Mesothelial cell of epicardium (in vitro differentiated cells): ENCODE results near the gene CTNNA1. TPM values are rescaled to one million over a fixed set of nuclear protein-coding genes. Genes with fewer than 3 reads are reported as not detected.
A peak's percentile ranks its signal among the peaks of the same experiment; 100 is the strongest.
"Not testable (repeated sequence)": the region's sequence is repeated elsewhere in the genome, so short reads cannot be mapped to it uniquely, and the experiment has no call there.

Experiments
- DNase-seq, 2 experiments: peaks; one replicate each; pipeline ENCODE4 v3.0.0; 2021; ENCODE audit warnings: low spot score in 2 of 2; ENCODE audit not compliant: unreplicated experiment in 2 of 2
- H3K27ac Mint-ChIP-seq: 2 replicates; pipeline ENCODE4 v1.8.0; 2021; ENCODE audit warnings: mixed read lengths
- H3K27me3 Mint-ChIP-seq: 2 replicates; pipeline ENCODE4 v1.8.0; 2021; ENCODE audit warnings: low read depth, mixed read lengths
- H3K36me3 Mint-ChIP-seq: 2 replicates; pipeline ENCODE4 v1.8.0; 2021; ENCODE audit warnings: mixed read lengths
- H3K4me1 Mint-ChIP-seq: 2 replicates; pipeline ENCODE4 v1.8.0; 2021; ENCODE audit warnings: mixed read lengths
- H3K4me3 Mint-ChIP-seq: 2 replicates; pipeline ENCODE4 v1.8.0; 2021; ENCODE audit warnings: mild to moderate bottlenecking, moderate library complexity, mixed read lengths
- H3K9me3 Mint-ChIP-seq: 2 replicates; pipeline ENCODE4 v1.8.0; 2021; ENCODE audit warnings: mixed read lengths
- CTCF ChIP-seq: fragments of 200-600 bp; sonication (generic); IDR thresholded peaks from one replicate; pipeline ENCODE4 v1.5.0; 2021; ENCODE audit warnings: antibody characterized with exemption; ENCODE audit not compliant: unreplicated experiment
- total RNA-seq: library from RNA; stranded (reverse); gene quantifications from 3 replicates; pipeline ENCODE4 v1.2.1, GENCODE V29; 2021

The CTNNA1 gene
- total RNA-seq, 1 donor from 2014 or later = 427 TPM

- Mint-ChIP-seq H3K4me1 (peaks cover 39% of the 10 kb centered on the region), H3K4me3 (no peak overlapping the region), H3K27ac (peak overlapping the region; percentile 78), H3K27me3 (no peaks in the 10 kb centered on the region), H3K9me3 (peaks cover 4% of the 10 kb centered on the region), H3K36me3 (peaks cover 27% of the 10 kb centered on the region)
- DNase-seq = no peak
- no peak for TF ChIP-seq CTCF
Observed at GRCh38 chr5:138763037-138763778, 10.0 kb downstream of the CTNNA1 start.

GRCh38 chr5:138770291-138770690 is 17.1 kb downstream of the CTNNA1 start:
- Mint-ChIP-seq H3K4me1 (peaks cover 35% of the 10 kb centered on the region), H3K36me3 (peaks cover 16% of the 10 kb centered on the region), H3K4me3 (no peak overlapping the region)

GRCh38 chr5:138770977-138771376 is 17.8 kb downstream of the CTNNA1 start:
- Mint-ChIP-seq H3K27me3 (no peaks in the 10 kb centered on the region), H3K36me3 (peaks cover 19% of the 10 kb centered on the region), H3K27ac (no peak overlapping the region)

More at GRCh38 chr5:138770291-138770690, 17.1 kb downstream of the CTNNA1 start:
- H3K9me3 Mint-ChIP-seq = peaks cover 4% of the 10 kb centered on the region
- no peak overlapping the region for H3K27ac Mint-ChIP-seq
- TF ChIP-seq CTCF = no peak
- no peak for DNase-seq
- H3K27me3 Mint-ChIP-seq = no peaks in the 10 kb centered on the region

GRCh38 chr5:138772986-138773594 is 19.9 kb downstream of the CTNNA1 start:
- H3K9me3 Mint-ChIP-seq = peaks cover 4% of the 10 kb centered on the region
- peaks cover 26% of the 10 kb centered on the region for H3K36me3 Mint-ChIP-seq
- DNase-seq = no peak
- no peaks in the 10 kb centered on the region for H3K27me3 Mint-ChIP-seq
- H3K4me1 Mint-ChIP-seq = peaks cover 26% of the 10 kb centered on the region
- no peak overlapping the region for H3K27ac Mint-ChIP-seq
- TF ChIP-seq CTCF = no peak
- no peak overlapping the region for H3K4me3 Mint-ChIP-seq

More at GRCh38 chr5:138770977-138771376, 17.8 kb downstream of the CTNNA1 start:
- Mint-ChIP-seq H3K9me3 (peaks cover 4% of the 10 kb centered on the region), H3K4me3 (no peak overlapping the region), H3K4me1 (peaks cover 34% of the 10 kb centered on the region)
- TF ChIP-seq CTCF = no peak
- no peak for DNase-seq

GRCh38 chr5:138773624-138774023 is 20.4 kb downstream of the CTNNA1 start:
- H3K4me3 Mint-ChIP-seq, H3K27ac Mint-ChIP-seq, H3K27me3 Mint-ChIP-seq, DNase-seq, H3K9me3 Mint-ChIP-seq: not testable (repeated sequence)
- Mint-ChIP-seq H3K4me1 (peaks cover 26% of the 10 kb centered on the region), H3K36me3 (peaks cover 32% of the 10 kb centered on the region)

- Mint-ChIP-seq H3K4me3 (no peak overlapping the region), H3K36me3 (peaks cover 40% of the 10 kb centered on the region), H3K9me3 (peaks cover 10% of the 10 kb centered on the region), H3K4me1 (peaks cover 26% of the 10 kb centered on the region), H3K27me3 (no peaks in the 10 kb centered on the region), H3K27ac (no peak overlapping the region)
- no peak for TF ChIP-seq CTCF
- DNase-seq = no peak
Observed at GRCh38 chr5:138775034-138775433, 21.8 kb downstream of the CTNNA1 start.
